ENCODE results near the gene NRP2.

NRP2 gene

GRCh38 chr2:205650931-205651330 lies 31.4 kb upstream of the NRP2 start:
- TF ChIP-seq CTCF (IDR thresholded peaks at IDR 0.05; ENCODE audit: low read depth, low read length, missing control alignments) = no peak
- no peak for DNase-seq (ENCODE audit: extremely low read depth, low read depth)
- H3K4me3 ChIP-seq (replicated peaks; ENCODE audit: low read depth, low read length) = no peak overlapping the region

- no peak for DNase-seq (ENCODE audit: extremely low read depth, low read depth)
- TF ChIP-seq CTCF (IDR thresholded peaks at IDR 0.05; ENCODE audit: low read depth, low read length, missing control alignments) = no peak
- no peak overlapping the region for H3K4me3 ChIP-seq (replicated peaks; ENCODE audit: low read depth, low read length)
These were observed 30.6 kb upstream of the NRP2 start for GRCh38 chr2:205651719-205652118.

GRCh38 chr2:205654878-205655605 lies 27.3 kb upstream of the NRP2 start:
- no peak overlapping the region for H3K4me3 ChIP-seq (replicated peaks; ENCODE audit: low read depth, low read length)
- TF ChIP-seq CTCF (IDR thresholded peaks at IDR 0.05; ENCODE audit: low read depth, low read length, missing control alignments) = no peak
- DNase-seq (ENCODE audit: extremely low read depth, low read depth) = no peak

DNA sequence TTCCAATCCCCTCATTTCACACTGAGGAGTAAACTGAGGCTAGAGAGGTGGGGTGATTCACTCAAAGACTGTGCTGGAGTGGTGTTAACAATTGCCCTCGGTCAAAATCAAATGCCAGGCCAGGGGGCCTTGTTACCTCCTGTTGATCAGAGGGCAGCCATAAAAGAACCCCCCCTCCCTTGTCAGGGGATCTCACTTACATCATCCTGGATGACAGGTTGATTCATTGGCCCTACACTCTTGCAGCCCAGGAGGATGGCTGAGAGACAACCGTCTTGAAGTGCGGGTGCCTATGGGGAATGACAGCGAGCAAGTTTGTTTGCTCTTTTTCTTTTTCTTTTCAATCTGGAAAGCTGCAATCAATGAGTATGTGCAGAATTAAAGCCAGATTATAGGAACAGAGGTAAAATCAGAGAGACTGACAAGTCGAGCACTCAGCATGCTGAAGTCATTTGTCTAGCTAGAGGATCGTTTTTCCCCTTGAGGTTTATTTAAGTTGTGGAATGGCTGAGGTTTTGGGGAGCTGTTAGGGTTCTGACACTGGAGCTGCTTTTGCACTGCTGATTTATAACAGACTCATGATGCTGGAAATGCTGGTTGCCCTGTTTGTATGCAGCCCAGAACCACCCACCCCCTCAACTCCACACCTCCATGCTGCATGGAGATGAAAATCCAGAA lies 26.4 kb upstream of the NRP2 start:
- no peak for TF ChIP-seq CTCF (IDR thresholded peaks at IDR 0.05; ENCODE audit: low read depth, low read length, missing control alignments)
- H3K4me3 ChIP-seq (replicated peaks; ENCODE audit: low read depth, low read length) = no peak overlapping the region
- no peak for DNase-seq (ENCODE audit: extremely low read depth, low read depth)

DNA sequence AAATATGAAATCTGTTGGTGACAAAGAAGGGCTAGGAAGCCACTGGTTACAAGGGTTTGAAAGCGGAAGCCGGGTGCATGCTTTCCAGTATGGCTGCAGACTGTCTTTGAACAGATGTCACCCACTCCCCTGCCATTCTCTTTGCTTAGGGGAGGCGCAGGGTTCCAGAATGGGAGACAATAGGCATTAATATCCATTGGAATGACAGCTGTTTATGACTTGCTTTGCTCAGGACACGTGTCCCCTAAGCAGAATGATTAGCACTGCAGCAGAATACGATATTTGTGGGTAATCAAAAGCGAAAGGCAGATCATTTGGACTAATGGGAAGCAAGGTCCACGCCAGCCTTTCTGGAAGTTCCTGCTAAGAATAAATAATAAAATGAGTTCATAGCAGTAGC lies 25.8 kb upstream of the NRP2 start:
- DNase-seq (ENCODE audit: extremely low read depth, low read depth) = no peak
- no peak for TF ChIP-seq CTCF (IDR thresholded peaks at IDR 0.05; ENCODE audit: low read depth, low read length, missing control alignments)

GRCh38 chr2:205656941-205657340 lies 25.4 kb upstream of the NRP2 start:
- no peak for TF ChIP-seq CTCF (IDR thresholded peaks at IDR 0.05; ENCODE audit: low read depth, low read length, missing control alignments)
- no peak overlapping the region for H3K4me3 ChIP-seq (replicated peaks; ENCODE audit: low read depth, low read length)
- no peak for DNase-seq (ENCODE audit: extremely low read depth, low read depth)

More for the DNA sequence above, 25.8 kb upstream of the NRP2 start:
- no peak overlapping the region for H3K4me3 ChIP-seq (replicated peaks; ENCODE audit: low read depth, low read length)
